Colonic mucosa (tissue), 4 donors: Measurements from ENCODE around the gene USP11. TPM values are rescaled to one million over a fixed set of nuclear protein-coding genes. Genes with fewer than 3 reads are reported as not detected.

ENCODE experiments used
- DNase-seq: peaks from one replicate; pipeline ENCODE4 v3.0.0-alpha.2; 2020
- H3K27ac ChIP-seq: fragments of 200-600 bp; one replicate; pipeline ENCODE4 v1.8.0; 2021
- H3K27me3 ChIP-seq: fragments of 200-600 bp; one replicate; pipeline ENCODE4 v1.8.0; 2021
- H3K36me3 ChIP-seq: fragments of 200-600 bp; one replicate; pipeline ENCODE4 v1.8.0; 2021
- H3K4me1 ChIP-seq: fragments of 200-600 bp; one replicate; pipeline ENCODE4 v1.8.0; 2021; ENCODE audit warnings: mild to moderate bottlenecking
- H3K4me3 ChIP-seq: fragments of 200-600 bp; one replicate; pipeline ENCODE4 v1.8.0; 2021
- H3K9ac ChIP-seq, 2 donors: one replicate each; pipeline ENCODE4 v1.7.0; 2013; ENCODE audit warnings: control low read depth in 2 of 2, low read depth in 2 of 2, low read length in 2 of 2
- H3K9me3 ChIP-seq: fragments of 200-600 bp; one replicate; pipeline ENCODE4 v1.8.0; 2021
- intact Hi-C: fragments of 100-400 bp; cut with DNase I; formaldehyde crosslinking; loops from one replicate; pipeline ENCODE4 v1.14.1; 2022
- total RNA-seq, 2 donors: library from RNA; stranded (reverse); fragmentation: NEBNext Ultra II Directional in 1 of 2; extraction: Animal tissue kit (Norgen Biotek cat#: 25700) in 1 of 2; gene quantifications; one replicate each; pipeline ENCODE4 v1.2.1, GENCODE V29; 2021
- TF ChIP-seq, protein P1 (sequence below): fragments of 200-600 bp; IDR thresholded peaks from one replicate; pipeline ENCODE4 v1.8.0; 2022; ENCODE audit warnings: antibody characterized with exemption, mild to moderate bottlenecking
- donor health status: healthy.
- donor health status: DM: no; HTN: no; CAD: no.
- donor health status: DM: no; HTN: no; CAD: no.

Gene USP11
- total RNA-seq, 2 donors from 2014 or later = 20.7 to 22.9 TPM

DNA sequence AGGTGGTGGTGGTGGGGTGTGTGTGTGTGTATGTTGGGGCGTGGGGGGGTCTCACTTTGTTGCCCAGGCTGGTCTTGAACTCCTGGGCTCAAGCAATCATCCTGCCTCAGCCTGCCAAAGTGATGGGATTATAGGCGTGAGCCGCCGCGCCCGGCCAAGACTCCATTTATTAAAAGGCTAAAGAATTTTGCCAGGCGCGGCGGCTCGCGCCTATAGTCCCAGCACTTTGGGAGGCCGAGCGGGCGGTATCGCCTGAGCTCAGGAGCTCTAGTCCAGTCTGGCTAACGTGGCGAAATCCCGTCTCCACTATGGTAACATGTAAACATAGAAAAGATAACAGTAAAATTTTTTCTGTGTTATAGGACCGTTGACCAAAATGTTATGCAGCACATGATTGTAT, 42.9 kb upstream of the USP11 start:
- Histone ChIP-seq H3K4me3 (no peak overlapping the region), H3K9me3 (no peaks in the 10 kb centered on the region), H3K9ac (no peak overlapping the region), H3K36me3 (no peaks in the 10 kb centered on the region), H3K27me3 (peaks cover 3% of the 10 kb centered on the region), H3K27ac (no peak overlapping the region), H3K4me1 (peaks cover 5% of the 10 kb centered on the region)
- DNase-seq = no peak
- TF ChIP-seq, protein P1, sequence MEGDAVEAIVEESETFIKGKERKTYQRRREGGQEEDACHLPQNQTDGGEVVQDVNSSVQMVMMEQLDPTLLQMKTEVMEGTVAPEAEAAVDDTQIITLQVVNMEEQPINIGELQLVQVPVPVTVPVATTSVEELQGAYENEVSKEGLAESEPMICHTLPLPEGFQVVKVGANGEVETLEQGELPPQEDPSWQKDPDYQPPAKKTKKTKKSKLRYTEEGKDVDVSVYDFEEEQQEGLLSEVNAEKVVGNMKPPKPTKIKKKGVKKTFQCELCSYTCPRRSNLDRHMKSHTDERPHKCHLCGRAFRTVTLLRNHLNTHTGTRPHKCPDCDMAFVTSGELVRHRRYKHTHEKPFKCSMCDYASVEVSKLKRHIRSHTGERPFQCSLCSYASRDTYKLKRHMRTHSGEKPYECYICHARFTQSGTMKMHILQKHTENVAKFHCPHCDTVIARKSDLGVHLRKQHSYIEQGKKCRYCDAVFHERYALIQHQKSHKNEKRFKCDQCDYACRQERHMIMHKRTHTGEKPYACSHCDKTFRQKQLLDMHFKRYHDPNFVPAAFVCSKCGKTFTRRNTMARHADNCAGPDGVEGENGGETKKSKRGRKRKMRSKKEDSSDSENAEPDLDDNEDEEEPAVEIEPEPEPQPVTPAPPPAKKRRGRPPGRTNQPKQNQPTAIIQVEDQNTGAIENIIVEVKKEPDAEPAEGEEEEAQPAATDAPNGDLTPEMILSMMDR = no peak
- intact Hi-C loops = loop anchor here (5.0 to 10.0 kb wide), 2 partner anchors 192 to 335 kb away; no protein-coding TSS in a partner anchor

DNA sequence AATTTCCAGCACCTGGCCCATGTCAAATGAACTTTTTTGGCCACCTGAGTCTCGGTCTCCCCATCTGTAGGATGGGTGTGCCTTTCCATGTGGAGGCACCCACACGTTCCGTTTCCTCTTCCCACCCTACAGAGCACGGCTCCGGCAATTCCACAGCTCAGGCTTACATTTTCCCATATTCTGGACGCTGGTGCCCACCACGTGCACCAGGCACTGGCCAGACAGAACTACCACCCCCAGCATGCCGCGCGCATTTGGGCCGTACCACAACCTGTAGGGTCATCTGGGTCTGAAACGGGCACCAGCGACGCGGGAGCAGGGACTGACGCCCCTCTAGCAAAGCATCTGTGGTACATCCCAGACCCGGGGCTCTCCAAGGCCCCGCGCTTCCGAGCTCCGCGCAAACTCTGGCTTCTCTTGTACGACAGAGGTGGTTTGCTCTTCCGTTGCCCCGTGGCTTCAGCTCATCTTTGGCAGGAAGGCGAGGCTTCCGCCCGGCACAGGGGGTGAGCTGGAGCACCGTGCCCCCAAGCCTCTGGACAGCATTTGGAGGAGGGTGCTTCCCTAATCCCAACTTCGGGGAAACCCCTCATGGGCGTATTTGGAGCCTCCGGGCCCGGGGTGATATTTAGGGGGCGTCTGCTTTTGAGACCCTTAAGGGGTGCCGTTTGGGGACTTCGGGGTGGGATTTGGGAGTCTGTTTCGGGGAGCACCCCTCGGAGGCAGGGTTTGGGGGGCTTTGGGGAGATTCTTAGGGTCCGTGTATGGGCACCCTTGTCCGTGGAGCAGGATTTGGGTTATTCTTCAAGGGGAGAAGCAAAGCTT, 42.2 kb upstream of the USP11 start:
- peaks cover 3% of the 10 kb centered on the region for H3K27me3 ChIP-seq
- H3K4me3 ChIP-seq = peak overlapping the region; percentile 43
- peak overlapping the region; percentile 41 for H3K27ac ChIP-seq
- peak overlapping the region; percentile 66 to 71 for H3K9ac ChIP-seq
- no peaks in the 10 kb centered on the region for H3K36me3 ChIP-seq
- H3K4me1 ChIP-seq = peaks cover 9% of the 10 kb centered on the region
- no peaks in the 10 kb centered on the region for H3K9me3 ChIP-seq
- DNase-seq = peak; percentile 87
- intact Hi-C loops = loop anchor here (5.0 to 10.0 kb wide), 2 partner anchors 192 to 334 kb away; no protein-coding TSS in a partner anchor
- TF ChIP-seq, protein P1 = no peak

DNA sequence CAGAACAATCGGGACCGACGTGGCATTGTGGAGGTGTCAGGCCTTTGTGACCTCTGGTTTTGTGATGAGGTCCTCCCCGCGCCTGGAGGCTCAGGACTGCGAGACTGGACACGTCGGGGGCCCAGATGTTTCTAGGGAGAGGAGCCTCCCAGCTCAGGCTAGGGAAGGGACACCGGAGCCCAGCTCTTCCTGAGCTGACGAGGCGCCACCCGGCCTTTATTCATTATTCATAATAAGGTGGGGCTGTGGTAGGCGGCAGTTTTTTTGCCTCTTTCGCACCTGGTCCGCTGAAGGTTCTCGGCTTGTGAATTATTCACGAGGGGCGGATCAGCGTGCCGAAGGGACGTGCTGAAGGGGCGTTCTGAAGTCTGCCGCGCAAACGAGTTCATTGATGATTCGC, 41.5 kb upstream of the USP11 start:
- peaks cover 3% of the 10 kb centered on the region for H3K27me3 ChIP-seq
- H3K9ac ChIP-seq = peak overlapping the region; percentile 66 to 71
- TF ChIP-seq, protein P1 = no peak
- peaks cover 16% of the 10 kb centered on the region for H3K4me1 ChIP-seq
- peak; percentile 65 for DNase-seq
- no peaks in the 10 kb centered on the region for H3K36me3 ChIP-seq
- peak overlapping the region; percentile 43 for H3K4me3 ChIP-seq
- intact Hi-C loops = loop anchor here (5.0 to 10.0 kb wide), 2 partner anchors 191 to 333 kb away; no protein-coding TSS in a partner anchor
- H3K27ac ChIP-seq = peak overlapping the region; percentile 41
- no peaks in the 10 kb centered on the region for H3K9me3 ChIP-seq

DNA sequence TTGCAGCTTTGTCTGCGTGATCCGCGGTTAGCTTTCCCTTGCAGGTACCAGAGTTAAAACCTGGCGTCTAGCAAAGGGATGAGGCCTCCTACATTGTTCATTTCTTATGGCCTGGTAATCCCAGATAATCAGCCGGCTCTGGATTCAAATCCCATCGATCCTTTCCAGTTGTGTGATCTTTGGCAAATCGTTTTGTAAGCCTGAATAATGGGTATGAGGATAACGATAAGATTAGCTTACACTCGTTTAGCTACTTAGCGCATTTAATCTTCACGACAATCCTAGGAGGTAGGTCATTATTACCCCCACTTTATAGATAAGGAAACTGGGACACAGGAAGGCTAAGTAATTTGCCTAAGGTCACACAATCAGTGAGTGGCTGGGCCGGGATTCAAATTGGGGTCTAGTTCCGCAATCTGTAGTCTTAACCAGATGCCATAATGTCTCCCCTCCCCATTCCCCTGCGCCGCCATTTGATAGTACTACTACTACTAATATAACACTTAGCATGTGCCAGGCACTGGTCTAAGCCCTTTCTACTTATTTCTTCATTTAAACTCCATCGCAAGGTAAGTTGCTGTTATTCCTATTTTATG, 40.9 kb upstream of the USP11 start:
- Histone ChIP-seq H3K4me3 (peak overlapping the region; percentile 43), H3K9ac (no peak overlapping the region), H3K4me1 (peaks cover 16% of the 10 kb centered on the region), H3K27me3 (peaks cover 3% of the 10 kb centered on the region), H3K9me3 (no peaks in the 10 kb centered on the region), H3K27ac (no peak overlapping the region), H3K36me3 (no peaks in the 10 kb centered on the region)
- intact Hi-C loops = loop anchor here (5.0 to 10.0 kb wide), 2 partner anchors 190 to 333 kb away; no protein-coding TSS in a partner anchor
- TF ChIP-seq, protein P1 = no peak
- DNase-seq = no peak

DNA sequence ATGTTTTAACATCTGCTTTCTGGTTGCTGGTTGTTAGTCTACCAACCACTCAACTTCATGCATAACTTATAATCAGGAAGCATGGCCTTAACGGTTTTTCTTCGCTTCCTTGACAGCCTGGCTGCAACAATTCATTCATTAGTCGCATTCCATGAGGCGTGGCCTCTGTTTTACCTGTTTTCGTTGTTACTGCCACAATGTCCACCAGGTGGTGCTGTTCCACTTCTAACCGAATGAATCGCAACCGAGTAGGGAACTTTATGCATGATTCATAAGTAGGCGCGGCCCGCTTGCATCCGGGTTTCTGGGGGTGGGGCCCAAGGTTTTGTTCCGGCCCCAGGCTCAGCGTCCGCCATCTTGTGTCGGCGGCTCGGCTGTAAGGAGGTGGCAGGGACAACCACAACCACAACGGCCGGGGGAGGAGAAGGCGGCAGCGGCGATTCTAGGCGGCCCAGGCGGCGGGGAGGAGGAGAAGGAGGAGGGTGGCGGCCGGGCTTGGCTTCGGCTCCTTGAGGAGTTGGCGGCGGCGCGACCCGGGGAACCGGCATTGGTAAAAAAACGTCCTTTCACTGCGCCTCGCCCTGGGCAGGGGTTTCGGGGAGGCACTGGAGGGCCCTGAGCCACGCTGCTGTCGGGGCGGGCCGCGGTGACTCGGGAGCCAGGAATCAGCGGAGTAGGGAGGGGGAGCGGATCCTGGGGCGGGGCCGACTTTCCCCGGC, 39.2 kb upstream of the USP11 start, which contains the start of gene UBA1:
Gene UBA1 (plus strand): TSS at position 355 of the 719 bp plus-strand sequence. CDS start 4,974 bp downstream, outside the sequence.
- Histone ChIP-seq H3K36me3 (no peaks in the 10 kb centered on the region), H3K9ac (peak within 1 kb of the TSS; percentile 93 to 99), H3K27ac (peak within 1 kb of the TSS; percentile 85), H3K27me3 (peaks cover 3% of the 10 kb centered on the region), H3K9me3 (no peaks in the 10 kb centered on the region), H3K4me3 (peak within 1 kb of the TSS; percentile 82), H3K4me1 (peaks cover 16% of the 10 kb centered on the region)
- intact Hi-C loops = loop anchor here (5.0 to 10.0 kb wide), 2 partner anchors 189 to 331 kb away; no protein-coding TSS in a partner anchor
- peak; percentile 100 for DNase-seq
- TF ChIP-seq, protein P1 = peak; percentile 77
